HG02943 (cell line): Measurements from ENCODE around the gene SLC35F3.
"Not testable (repeated sequence)": the region's sequence is repeated elsewhere in the genome, so short reads cannot be mapped to it uniquely, and the experiment has no call there.

Source experiments
- ATAC-seq: cut with Tn5 transposase; IDR thresholded peaks from one replicate; pipeline ENCODE4 v1.9.1; 2021; ENCODE audit warnings: mild to moderate bottlenecking, low read depth, moderate library complexity; ENCODE audit not compliant: unreplicated experiment

Gene SLC35F3

GRCh38 chr1:234239515-234239914 is 335.0 kb downstream of the SLC35F3 start:
- no peak for ATAC-seq

GRCh38 chr1:234239936-234240335 is 335.5 kb downstream of the SLC35F3 start:
- ATAC-seq = no peak

- no peak for ATAC-seq
Observed at GRCh38 chr1:234240680-234241079, 336.2 kb downstream of the SLC35F3 start.

- no peak for ATAC-seq
Observed at GRCh38 chr1:234241941-234242490, 337.5 kb downstream of the SLC35F3 start.

- no peak for ATAC-seq
Observed at GRCh38 chr1:234243521-234244260, 339.2 kb downstream of the SLC35F3 start.

- no peak for ATAC-seq
Observed at GRCh38 chr1:234244482-234244881, 340.0 kb downstream of the SLC35F3 start.

- ATAC-seq = peak; percentile 84
Observed at GRCh38 chr1:234246638-234247116, 342.2 kb downstream of the SLC35F3 start.

GRCh38 chr1:234247746-234248145 is 343.3 kb downstream of the SLC35F3 start:
- ATAC-seq = not testable (repeated sequence)

- no peak for ATAC-seq
Observed at GRCh38 chr1:234250747-234251146, 346.3 kb downstream of the SLC35F3 start.

- no peak for ATAC-seq
Observed at GRCh38 chr1:234253732-234254131, 349.3 kb downstream of the SLC35F3 start.

- ATAC-seq = no peak
Observed at GRCh38 chr1:234256359-234256758, 351.9 kb downstream of the SLC35F3 start.

GRCh38 chr1:234258071-234258470 is 353.6 kb downstream of the SLC35F3 start:
- no peak for ATAC-seq

- ATAC-seq = no peak
Observed at GRCh38 chr1:234260578-234260977, 356.1 kb downstream of the SLC35F3 start.

- no peak for ATAC-seq
Observed at GRCh38 chr1:234261545-234261944, 357.1 kb downstream of the SLC35F3 start.

- no peak for ATAC-seq
Observed at GRCh38 chr1:234262007-234262753, 357.7 kb downstream of the SLC35F3 start.

- no peak for ATAC-seq
Observed at GRCh38 chr1:234262754-234263105, 358.3 kb downstream of the SLC35F3 start.

GRCh38 chr1:234264832-234265231 is 360.4 kb downstream of the SLC35F3 start:
- ATAC-seq = no peak

GRCh38 chr1:234265321-234265720 is 360.8 kb downstream of the SLC35F3 start:
- ATAC-seq = no peak

GRCh38 chr1:234265861-234266260 is 361.4 kb downstream of the SLC35F3 start:
- ATAC-seq = no peak

GRCh38 chr1:234270093-234270492 is 365.6 kb downstream of the SLC35F3 start:
- no peak for ATAC-seq

GRCh38 chr1:234270581-234271242 is 366.2 kb downstream of the SLC35F3 start:
- no peak for ATAC-seq
